ENCODE results near the gene DDX49. TPM values are rescaled to one million over a fixed set of nuclear protein-coding genes. Genes with fewer than 3 reads are reported as not detected.
A peak's percentile ranks its signal among the peaks of the same experiment; 100 is the strongest.

The DDX49 gene
- total RNA-seq, 6 donors from 2014 or later: 22.5 to 46.7 (median 40.1) TPM

- no peak for ATAC-seq (ENCODE audit: low FRiP score in 2 of 2)
Observed at GRCh38 chr19:18893587-18894253, 25.8 kb upstream of the DDX49 start.

DNA sequence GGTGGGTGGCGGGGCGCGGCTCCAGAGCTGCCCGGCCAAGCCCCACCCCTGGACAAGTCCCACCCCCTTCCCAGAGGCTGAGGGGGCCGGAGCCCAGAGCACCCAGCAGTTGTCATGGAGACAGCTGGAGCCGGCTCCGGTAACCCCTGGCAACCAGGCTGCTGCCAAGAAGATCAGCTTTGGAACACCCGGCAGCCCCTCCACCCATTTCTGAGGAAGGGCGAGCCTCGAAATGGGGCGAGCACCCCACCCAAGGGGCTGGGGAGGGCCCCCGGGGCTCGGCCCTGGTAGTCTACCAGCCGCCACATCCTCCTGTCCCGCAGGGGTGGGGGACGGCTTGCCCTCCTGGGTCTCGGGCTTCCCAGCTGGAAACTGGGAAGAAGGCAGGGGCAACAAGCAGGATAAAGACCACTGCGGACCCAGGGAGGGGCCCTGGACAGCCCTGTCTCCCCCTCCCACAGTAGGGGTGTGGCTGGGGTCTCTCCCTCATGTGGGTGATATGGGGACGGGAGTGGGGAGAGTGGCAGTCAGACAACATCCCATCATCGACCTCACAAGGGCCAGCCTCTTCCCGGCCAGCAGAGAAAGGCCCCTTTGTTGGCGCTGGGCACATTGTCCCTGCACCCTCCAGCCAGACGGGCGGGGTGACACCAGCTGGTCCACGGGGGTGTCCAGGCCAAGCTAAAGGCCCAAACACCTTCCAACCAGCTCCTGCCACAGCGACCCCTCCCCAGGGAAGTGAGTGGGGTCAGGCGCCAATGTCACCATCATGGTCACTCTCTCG, 25.1 kb upstream of the DDX49 start:
- Histone ChIP-seq H3K9me3 (no peaks in the 10 kb centered on the region), H3K27me3 (peaks cover 0 to 26% (median 14%) of the 10 kb centered on the region in 4 donors), H3K4me1 (peaks cover 16 to 25% (median 18%) of the 10 kb centered on the region in 4 donors), H3K4me3 (peak overlapping the region in 3 of 4 donors; percentile 36 to 45 (median 39)), H3K36me3 (peaks cover 0 to 9% (median 7%) of the 10 kb centered on the region in 4 donors), H3K27ac (no peak overlapping the region)
- ATAC-seq (ENCODE audit: low FRiP score in 2 of 2) (no peak), DNase-seq (no peak)
- TF ChIP-seq POLR2A (IDR thresholded peaks at IDR 0.05): no peak
- TF ChIP-seq EP300 (IDR thresholded peaks at IDR 0.05): no peak
- no peak for TF ChIP-seq POLR2AphosphoS5 (IDR thresholded peaks at IDR 0.05)
- TF ChIP-seq, protein P1, sequence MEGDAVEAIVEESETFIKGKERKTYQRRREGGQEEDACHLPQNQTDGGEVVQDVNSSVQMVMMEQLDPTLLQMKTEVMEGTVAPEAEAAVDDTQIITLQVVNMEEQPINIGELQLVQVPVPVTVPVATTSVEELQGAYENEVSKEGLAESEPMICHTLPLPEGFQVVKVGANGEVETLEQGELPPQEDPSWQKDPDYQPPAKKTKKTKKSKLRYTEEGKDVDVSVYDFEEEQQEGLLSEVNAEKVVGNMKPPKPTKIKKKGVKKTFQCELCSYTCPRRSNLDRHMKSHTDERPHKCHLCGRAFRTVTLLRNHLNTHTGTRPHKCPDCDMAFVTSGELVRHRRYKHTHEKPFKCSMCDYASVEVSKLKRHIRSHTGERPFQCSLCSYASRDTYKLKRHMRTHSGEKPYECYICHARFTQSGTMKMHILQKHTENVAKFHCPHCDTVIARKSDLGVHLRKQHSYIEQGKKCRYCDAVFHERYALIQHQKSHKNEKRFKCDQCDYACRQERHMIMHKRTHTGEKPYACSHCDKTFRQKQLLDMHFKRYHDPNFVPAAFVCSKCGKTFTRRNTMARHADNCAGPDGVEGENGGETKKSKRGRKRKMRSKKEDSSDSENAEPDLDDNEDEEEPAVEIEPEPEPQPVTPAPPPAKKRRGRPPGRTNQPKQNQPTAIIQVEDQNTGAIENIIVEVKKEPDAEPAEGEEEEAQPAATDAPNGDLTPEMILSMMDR (IDR thresholded peaks at IDR 0.05): no peak
- WGBS, 2 donors: 6 to 9% methylated on average over 7 to 25 of the region's 28 CpGs

More at GRCh38 chr19:18893587-18894253, 25.8 kb upstream of the DDX49 start:
- Histone ChIP-seq H3K4me1 (peaks cover 16 to 25% (median 18%) of the 10 kb centered on the region in 4 donors), H3K9me3 (no peaks in the 10 kb centered on the region), H3K27ac (no peak overlapping the region), H3K36me3 (peaks cover 0 to 2% (median under 1%) of the 10 kb centered on the region in 4 donors), H3K27me3 (peaks cover 0 to 26% (median 14%) of the 10 kb centered on the region in 4 donors), H3K4me3 (no peak overlapping the region)
- TF ChIP-seq EP300 (IDR thresholded peaks at IDR 0.05) (no peak), POLR2AphosphoS5 (IDR thresholded peaks at IDR 0.05) (no peak), POLR2A (IDR thresholded peaks at IDR 0.05) (no peak)
- TF ChIP-seq, protein P1 (IDR thresholded peaks at IDR 0.05): no peak
- peak in 1 of 2 donors; percentile 74 for DNase-seq
- 48 to 64% methylated on average over 16 to 18 of the region's 18 CpGs for WGBS, 2 donors

- Histone ChIP-seq H3K9me3 (no peaks in the 10 kb centered on the region), H3K36me3 (peaks cover 0 to 17% (median 14%) of the 10 kb centered on the region in 4 donors), H3K4me1 (peaks cover 16 to 25% (median 18%) of the 10 kb centered on the region in 4 donors), H3K27me3 (peaks cover 0 to 26% (median 14%) of the 10 kb centered on the region in 4 donors), H3K27ac (no peak overlapping the region), H3K4me3 (peak overlapping the region; percentile 29 to 45 (median 38))
- DNase-seq (peak; percentile 41 to 85), ATAC-seq (ENCODE audit: low FRiP score in 2 of 2) (peak in 1 of 2 donors; percentile 22)
- WGBS, 2 donors: 0 to 18% methylated on average over 2 to 6 of the region's 72 CpGs
- TF ChIP-seq EP300 (IDR thresholded peaks at IDR 0.05): no peak
- TF ChIP-seq, protein P1 (IDR thresholded peaks at IDR 0.05): peak in 3 of 6 experiments; percentile 41 to 47 (median 44)
Observed at GRCh38 chr19:18895038-18895823, 24.3 kb upstream of the DDX49 start.

- H3K4me3 ChIP-seq: peak within 1 kb of the TSS; percentile 29 to 45 (median 38)
- no peak for TF ChIP-seq POLR2A (IDR thresholded peaks at IDR 0.05)
- no peak for TF ChIP-seq POLR2AphosphoS5 (IDR thresholded peaks at IDR 0.05)
- no peak for TF ChIP-seq EP300 (IDR thresholded peaks at IDR 0.05)
- TF ChIP-seq, protein P1 (IDR thresholded peaks at IDR 0.05): no peak
- H3K9me3 ChIP-seq: no peaks in the 10 kb centered on the region
- DNase-seq (no peak), ATAC-seq (ENCODE audit: low FRiP score in 2 of 2) (no peak)
- H3K36me3 ChIP-seq: peaks cover 0 to 23% (median 21%) of the 10 kb centered on the region in 4 donors
- peaks cover 16 to 25% (median 18%) of the 10 kb centered on the region in 4 donors for H3K4me1 ChIP-seq
- H3K27me3 ChIP-seq: peaks cover 0 to 26% (median 14%) of the 10 kb centered on the region in 4 donors
- WGBS, 2 donors: no CpG with 5 or more reads among the region's 89 CpGs
- no peak within 1 kb of the TSS for H3K27ac ChIP-seq
Observed at GRCh38 chr19:18895824-18896341, 23.6 kb upstream of the DDX49 start, which contains the start of gene CERS1. Gene CERS1, minus strand, starts transcription at chr19:18896158. Its CDS starts 86 bp downstream, at chr19:18896072.

All from upper lobe of left lung (tissue), 6 donors.